HG03045 (cell line): ENCODE data around the gene GNB4.

ENCODE experiments used
- ATAC-seq: cut with Tn5 transposase; IDR thresholded peaks from one replicate; pipeline ENCODE4 v1.9.1; 2021; ENCODE audit warnings: mild to moderate bottlenecking, moderate library complexity; ENCODE audit not compliant: unreplicated experiment

The GNB4 gene

GRCh38 chr3:179438841-179439240 lies 12.4 kb downstream of the GNB4 start:
- peak; percentile 89 for ATAC-seq

GRCh38 chr3:179436517-179436916 lies 14.8 kb downstream of the GNB4 start:
- ATAC-seq: no peak

- ATAC-seq: no peak
Observed at GRCh38 chr3:179432451-179432850, 18.8 kb downstream of the GNB4 start.

- ATAC-seq: peak; percentile 72
Observed at GRCh38 chr3:179432021-179432420, 19.2 kb downstream of the GNB4 start.

- no peak for ATAC-seq
Observed at GRCh38 chr3:179430277-179430870, 20.9 kb downstream of the GNB4 start.

- no peak for ATAC-seq
Observed at GRCh38 chr3:179428876-179429548, 22.3 kb downstream of the GNB4 start.

GRCh38 chr3:179425075-179425474 lies 26.2 kb downstream of the GNB4 start:
- no peak for ATAC-seq

GRCh38 chr3:179421500-179421899 lies 29.8 kb downstream of the GNB4 start:
- no peak for ATAC-seq

- no peak for ATAC-seq
Observed at GRCh38 chr3:179418610-179419009, 32.7 kb downstream of the GNB4 start.

- ATAC-seq: no peak
Observed at GRCh38 chr3:179416681-179417080, 34.6 kb downstream of the GNB4 start.

- ATAC-seq: no peak
Observed at GRCh38 chr3:179415377-179415776, 35.9 kb downstream of the GNB4 start.

- ATAC-seq: no peak
Observed at GRCh38 chr3:179414804-179415203, 36.5 kb downstream of the GNB4 start.

GRCh38 chr3:179410999-179411398 lies 40.3 kb downstream of the GNB4 start:
- no peak for ATAC-seq

GRCh38 chr3:179410331-179410730 lies 40.9 kb downstream of the GNB4 start:
- no peak for ATAC-seq

- ATAC-seq: no peak
Observed at GRCh38 chr3:179404307-179404706, 47.0 kb downstream of the GNB4 start.

- ATAC-seq: no peak
Observed at GRCh38 chr3:179402963-179403362, 48.3 kb downstream of the GNB4 start.

GRCh38 chr3:179401561-179401960 lies 49.7 kb downstream of the GNB4 start:
- no peak for ATAC-seq

GRCh38 chr3:179398574-179399231 lies 52.6 kb downstream of the GNB4 start:
- ATAC-seq: no peak

GRCh38 chr3:179391906-179392305 lies 59.4 kb downstream of the GNB4 start:
- ATAC-seq: no peak

GRCh38 chr3:179376474-179376873 lies 74.8 kb downstream of the GNB4 start:
- ATAC-seq: no peak

- ATAC-seq: no peak
Observed at GRCh38 chr3:179375091-179375999, 75.9 kb downstream of the GNB4 start.
